MM.1S (cell line): ENCODE measurements around the gene NOVA1.

Experiments used
- DNase-seq: peaks from one replicate; pipeline ENCODE4 v3.0.0-alpha.2; 2015
- H2AFZ ChIP-seq: fragments of 300-600 bp; sonication (generic); 2 replicates; pipeline ENCODE4 v1.6.0; 2016; ENCODE audit warnings: antibody characterized with exemption, low read length
- H3F3A ChIP-seq: fragments of 300-600 bp; sonication (generic); 2 replicates; pipeline ENCODE4 v1.6.1; 2016; ENCODE audit warnings: mild to moderate bottlenecking, antibody characterized with exemption, low read length, moderate library complexity, mixed read lengths; ENCODE audit not compliant: insufficient read depth
- H3K27ac ChIP-seq: fragments of 300-600 bp; sonication (generic); 2 replicates; pipeline ENCODE4 v1.5.1; 2016; ENCODE audit warnings: mild to moderate bottlenecking, low read length
- H3K27me3 ChIP-seq: fragments of 300-600 bp; sonication (generic); replicated peaks from 2 replicates; pipeline ENCODE4 v1.6.0; 2016; ENCODE audit warnings: low read length; ENCODE audit not compliant: insufficient read depth
- H3K36me3 ChIP-seq: fragments of 300-600 bp; sonication (generic); replicated peaks from 2 replicates; pipeline ENCODE4 v1.6.1; 2016; ENCODE audit warnings: mild to moderate bottlenecking, low read length, mixed read lengths; ENCODE audit not compliant: insufficient read depth
- H3K4me1 ChIP-seq: fragments of 300-600 bp; sonication (generic); 2 replicates; pipeline ENCODE4 v1.6.1; 2016; ENCODE audit warnings: low read length, mixed read lengths
- H3K4me2 ChIP-seq: fragments of 300-600 bp; sonication (generic); 2 replicates; pipeline ENCODE4 v1.6.0; 2016; ENCODE audit warnings: low read depth, low read length
- H3K4me3 ChIP-seq: fragments of 300-600 bp; sonication (generic); 2 replicates; pipeline ENCODE4 v1.5.1; 2016; ENCODE audit warnings: low read length, mixed read lengths
- H3K79me2 ChIP-seq: fragments of 300-600 bp; sonication (generic); 2 replicates; pipeline ENCODE4 v1.6.1; 2016; ENCODE audit warnings: mixed run types, low read length, mixed read lengths
- H3K9ac ChIP-seq: fragments of 300-600 bp; sonication (generic); 2 replicates; pipeline ENCODE4 v1.6.1; 2016; ENCODE audit warnings: low read length, mixed read lengths
- H3K9me2 ChIP-seq: fragments of 300-600 bp; sonication (generic); replicated peaks from 2 replicates; pipeline ENCODE4 v1.6.1; 2016; ENCODE audit warnings: mild to moderate bottlenecking, low read length, mixed read lengths; ENCODE audit not compliant: insufficient read depth
- H3K9me3 ChIP-seq: fragments of 300-600 bp; sonication (generic); replicated peaks from 2 replicates; pipeline ENCODE4 v1.6.1; 2016; ENCODE audit warnings: mild to moderate bottlenecking, low read length, mixed read lengths; ENCODE audit not compliant: insufficient read depth
- H4K20me1 ChIP-seq: fragments of 300-600 bp; sonication (generic); 2 replicates; pipeline ENCODE4 v1.6.1; 2016; ENCODE audit warnings: mild to moderate bottlenecking, low read length, moderate library complexity, mixed read lengths; ENCODE audit not compliant: insufficient read depth
- CTCF ChIP-seq: fragments of 300-600 bp; sonication (generic); IDR thresholded peaks from 2 replicates; pipeline ENCODE4 v1.5.1; 2016; ENCODE audit warnings: antibody characterized with exemption, low read length, mixed read lengths
- EZH2 ChIP-seq: fragments of 300-600 bp; sonication (generic); optimal IDR thresholded peaks from 2 replicates; pipeline ENCODE3; 2017; ENCODE audit warnings: low read depth, mild to moderate bottlenecking, antibody characterized with exemption, low read length, mixed read lengths
- EZH2phosphoT487 ChIP-seq: fragments of 300-600 bp; sonication (generic); IDR thresholded peaks from 2 replicates; pipeline ENCODE4 v1.6.1; 2018; ENCODE audit warnings: antibody characterized with exemption, low read length

The NOVA1 gene

GRCh38 chr14:26594756-26595545, 2.9 kb downstream of the NOVA1 start:
- Histone ChIP-seq H3K4me1 (no peaks in the 10 kb centered on the region), H3K4me3 (no peak overlapping the region), H3K27me3 (no peaks in the 10 kb centered on the region), H3K36me3 (no peaks in the 10 kb centered on the region), H3K27ac (no peak overlapping the region), H3K4me2 (no peak overlapping the region), H3K9me2 (no peaks in the 10 kb centered on the region), H3F3A (no peaks in the 10 kb centered on the region), H2AFZ (no peak overlapping the region), H3K9me3 (no peaks in the 10 kb centered on the region), H4K20me1 (no peaks in the 10 kb centered on the region), H3K79me2 (no peaks in the 10 kb centered on the region), H3K9ac (no peak overlapping the region)
- TF ChIP-seq EZH2 (no peak), EZH2phosphoT487 (no peak), CTCF (no peak)
- no peak for DNase-seq

GRCh38 chr14:26594148-26594547, 3.7 kb downstream of the NOVA1 start:
- TF ChIP-seq EZH2phosphoT487 (no peak), CTCF (no peak), EZH2 (no peak)
- no peak overlapping the region for H3K4me2 ChIP-seq
- H3K4me1 ChIP-seq = no peaks in the 10 kb centered on the region
- no peak for DNase-seq
- no peak overlapping the region for H3K27ac ChIP-seq
- H3K9me3 ChIP-seq = no peaks in the 10 kb centered on the region
- H3K79me2 ChIP-seq = no peaks in the 10 kb centered on the region
- H4K20me1 ChIP-seq = no peaks in the 10 kb centered on the region
- H3K27me3 ChIP-seq = no peaks in the 10 kb centered on the region
- no peaks in the 10 kb centered on the region for H3K9me2 ChIP-seq
- no peak overlapping the region for H2AFZ ChIP-seq
- no peaks in the 10 kb centered on the region for H3F3A ChIP-seq
- H3K9ac ChIP-seq = no peak overlapping the region
- H3K36me3 ChIP-seq = no peaks in the 10 kb centered on the region
- H3K4me3 ChIP-seq = no peak overlapping the region

GRCh38 chr14:26593357-26593756, 4.5 kb downstream of the NOVA1 start:
- Histone ChIP-seq H3K4me1 (no peaks in the 10 kb centered on the region), H3K4me2 (no peak overlapping the region), H3K27ac (no peak overlapping the region), H2AFZ (no peak overlapping the region), H3K9me3 (no peaks in the 10 kb centered on the region), H3K4me3 (no peak overlapping the region), H3K9ac (no peak overlapping the region), H3K36me3 (no peaks in the 10 kb centered on the region), H3F3A (no peaks in the 10 kb centered on the region), H3K9me2 (no peaks in the 10 kb centered on the region), H3K79me2 (no peaks in the 10 kb centered on the region), H4K20me1 (no peaks in the 10 kb centered on the region), H3K27me3 (no peaks in the 10 kb centered on the region)
- DNase-seq = no peak
- TF ChIP-seq EZH2 = no peak
- no peak for TF ChIP-seq CTCF
- no peak for TF ChIP-seq EZH2phosphoT487
